HG03354 (cell line): ENCODE data around the gene TLR1.
"Not testable (repeated sequence)": the region's sequence is repeated elsewhere in the genome, so short reads cannot be mapped to it uniquely, and the experiment has no call there.

ENCODE experiments used
- ATAC-seq: cut with Tn5 transposase; IDR thresholded peaks from one replicate; pipeline ENCODE4 v1.9.1; 2021; ENCODE audit warnings: mild to moderate bottlenecking; ENCODE audit not compliant: unreplicated experiment, poor library complexity, severe bottlenecking

Gene TLR1

DNA sequence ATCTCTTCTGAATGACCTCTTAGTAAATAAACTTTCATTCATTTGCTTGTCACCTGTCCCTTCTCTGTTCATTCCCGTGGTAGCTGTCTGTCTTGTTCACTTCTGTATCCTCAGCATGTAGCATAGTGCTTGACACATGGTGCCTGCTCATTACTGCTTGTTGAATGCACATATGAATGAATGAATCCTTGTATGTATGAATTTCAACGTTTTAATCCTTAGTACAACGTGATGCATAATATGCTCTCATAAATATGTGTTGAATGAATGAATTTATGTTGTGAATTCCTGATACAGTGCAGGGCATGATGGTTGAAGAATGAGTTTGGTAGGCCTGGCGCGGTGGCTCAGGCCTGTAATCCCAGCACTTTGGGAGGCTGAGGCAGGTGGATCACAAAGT is 24.8 kb downstream of the TLR1 start:
- ATAC-seq, result no peak

DNA sequence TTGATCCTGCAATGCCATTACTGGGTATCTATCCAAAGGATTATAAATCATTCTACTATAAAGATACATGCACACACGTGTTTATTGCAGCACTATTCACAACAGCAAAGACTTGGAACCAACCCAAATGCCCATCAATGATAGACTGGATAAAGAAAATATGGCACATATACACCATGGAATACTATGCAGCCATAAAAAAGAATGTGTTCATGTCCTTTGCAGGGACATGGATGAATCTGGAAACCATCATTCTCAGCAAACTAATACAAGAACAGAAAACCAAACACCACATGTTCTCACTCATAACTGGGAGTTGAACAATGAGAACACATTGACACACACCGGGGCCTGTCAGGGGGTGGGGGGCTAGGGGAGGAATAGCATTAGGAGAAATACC is 26.7 kb downstream of the TLR1 start:
- ATAC-seq, result not testable (repeated sequence)

DNA sequence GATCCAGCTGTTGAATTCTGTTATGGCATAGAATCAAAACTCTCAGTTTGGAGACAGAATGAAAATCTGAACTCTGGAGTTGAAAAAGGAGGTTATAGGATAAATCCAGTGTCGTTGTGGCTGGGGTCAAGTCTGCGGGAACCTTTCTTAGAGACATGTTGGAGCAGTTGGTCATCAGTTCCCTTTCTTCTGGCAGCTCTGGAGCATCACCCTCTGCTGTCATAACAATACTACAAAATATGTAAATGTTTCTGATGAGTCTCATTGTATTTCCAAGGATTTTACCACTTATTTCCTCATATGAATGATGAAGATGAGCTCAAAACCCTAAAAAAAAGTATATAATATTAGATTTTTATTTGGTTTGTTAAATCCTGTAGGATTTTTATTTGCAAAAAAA is 29.3 kb downstream of the TLR1 start:
- ATAC-seq, result no peak

DNA sequence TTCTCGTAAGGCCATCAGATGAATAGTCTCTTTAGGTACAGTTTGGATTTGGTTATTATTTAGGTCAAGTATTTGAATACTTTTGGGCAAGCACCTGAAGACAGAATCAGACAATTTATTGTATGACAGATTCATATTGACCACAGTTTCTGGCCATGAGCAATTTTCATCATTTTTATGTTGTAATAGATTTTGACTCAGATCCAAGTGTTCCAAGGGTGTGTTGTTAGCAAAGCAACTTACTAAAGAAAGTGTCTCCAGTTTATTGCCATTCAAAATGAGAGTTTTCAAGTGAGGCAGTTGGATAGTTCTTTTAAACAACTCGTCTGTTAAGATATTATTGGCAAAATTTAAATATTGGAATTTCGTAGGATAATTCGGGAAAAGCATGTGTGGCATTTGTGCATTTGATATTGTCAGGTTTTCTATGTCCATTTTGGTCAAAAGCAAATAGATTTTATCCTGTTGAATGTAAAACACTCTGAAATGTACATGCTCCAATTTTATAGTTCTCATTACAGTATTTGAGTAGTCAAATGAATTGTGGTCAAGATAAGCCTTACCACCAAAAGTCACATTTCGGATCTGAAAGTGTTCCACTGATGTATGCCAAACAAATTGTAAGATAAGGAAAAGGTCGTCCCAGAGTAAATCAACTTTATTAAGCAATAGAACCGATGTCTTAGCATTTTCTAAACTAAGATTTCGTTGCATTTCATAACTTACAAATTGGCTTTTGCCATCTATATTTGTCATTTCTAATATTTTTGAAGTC is 30.2 kb downstream of the TLR1 start:
- no peak for ATAC-seq

DNA sequence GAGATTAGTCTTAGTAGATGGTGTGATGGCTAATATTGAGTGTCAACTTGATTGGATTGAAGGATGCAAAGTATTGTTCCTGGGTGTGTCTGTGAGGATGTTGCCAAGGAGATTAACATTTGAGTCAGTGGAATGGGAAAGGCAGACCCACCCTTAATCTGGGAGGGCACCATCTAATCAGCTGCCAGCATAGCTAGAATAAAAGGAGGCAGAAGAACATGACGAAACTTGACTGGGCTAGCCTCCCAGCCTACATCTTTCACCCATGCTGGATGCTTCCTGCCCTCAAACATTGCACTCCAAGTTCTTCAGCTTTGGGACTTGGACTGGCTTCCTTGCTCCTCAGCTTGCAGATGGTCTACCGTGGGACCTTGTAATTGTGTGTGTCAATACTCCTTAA is 34.3 kb downstream of the TLR1 start:
- not testable (repeated sequence) for ATAC-seq

DNA sequence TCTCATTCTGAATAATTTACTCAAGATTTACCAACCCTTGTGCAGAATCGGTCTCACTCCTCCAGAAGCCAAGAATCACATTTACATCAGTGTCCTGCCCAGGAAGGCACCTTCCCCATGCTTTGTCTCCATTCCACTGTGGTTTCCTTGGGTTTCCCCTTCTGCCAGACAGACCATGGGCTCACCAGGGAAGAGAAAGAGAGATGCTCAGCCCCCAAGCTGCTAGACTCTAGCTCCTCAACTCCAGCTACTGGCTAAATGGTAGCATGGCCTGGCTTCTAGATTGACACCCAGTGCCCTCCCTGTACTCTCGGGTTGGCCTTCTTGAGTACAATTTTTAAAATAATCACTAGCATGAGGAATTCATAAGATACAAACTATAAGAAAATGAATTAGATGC is 34.7 kb downstream of the TLR1 start:
- ATAC-seq, result no peak

DNA sequence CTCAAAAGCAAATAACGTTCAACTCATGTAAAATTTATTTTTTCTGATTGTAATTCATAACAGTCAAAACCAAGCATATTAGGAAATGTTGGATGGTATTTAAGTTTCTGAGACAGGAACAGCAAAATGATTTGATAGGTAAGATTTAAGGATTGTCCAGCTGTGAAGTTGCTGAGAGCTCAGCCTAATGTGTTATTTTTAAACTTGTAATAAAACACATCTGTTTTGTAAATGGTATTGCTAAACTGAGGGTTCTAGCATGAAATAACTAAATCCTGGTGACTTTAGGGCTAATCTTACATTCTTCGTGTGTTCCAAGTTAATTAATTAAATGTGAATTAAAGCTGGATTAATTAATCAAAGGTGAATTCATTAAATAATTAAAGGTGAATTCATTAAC is 35.1 kb downstream of the TLR1 start:
- peak; percentile 18 for ATAC-seq

DNA sequence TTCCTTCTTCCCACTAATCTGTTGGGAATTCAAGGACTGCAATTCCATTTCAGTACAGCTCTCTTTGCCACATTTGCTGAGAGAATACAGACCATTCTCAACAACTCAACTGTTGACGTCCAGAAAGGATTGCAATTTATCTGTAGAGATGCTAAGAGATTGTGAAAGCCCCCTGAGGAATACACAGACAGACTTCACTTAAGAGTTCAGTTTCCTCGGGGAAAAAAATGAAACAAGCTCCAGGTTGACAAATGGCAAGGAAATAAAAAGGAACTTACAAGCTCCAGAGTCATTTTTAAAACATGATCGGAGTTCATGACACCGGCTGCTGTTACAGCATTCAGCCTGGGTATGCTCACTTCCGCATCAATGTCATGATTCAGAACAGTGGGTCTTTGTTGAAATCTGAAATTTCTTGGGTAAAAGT is 35.6 kb downstream of the TLR1 start:
- ATAC-seq, result peak; percentile 59

DNA sequence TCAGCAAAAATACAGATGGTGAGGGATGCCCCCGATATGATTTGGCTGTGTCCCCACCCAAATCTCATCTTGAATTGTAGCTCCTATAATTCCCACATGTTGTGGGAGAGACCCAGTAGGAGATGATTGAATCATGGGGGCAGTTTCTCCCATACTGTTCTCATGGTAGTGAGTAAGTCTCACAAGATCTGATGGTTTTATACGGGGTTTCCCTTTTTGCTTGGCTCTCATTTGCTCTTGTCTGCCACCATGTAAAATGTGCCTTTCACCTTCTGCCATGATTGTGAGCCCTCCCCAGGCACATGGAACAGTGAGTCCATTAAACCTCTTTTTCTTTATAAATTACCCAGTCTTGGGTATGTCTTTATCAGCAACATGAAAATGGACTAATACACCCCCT is 37.7 kb downstream of the TLR1 start:
- not testable (repeated sequence) for ATAC-seq

DNA sequence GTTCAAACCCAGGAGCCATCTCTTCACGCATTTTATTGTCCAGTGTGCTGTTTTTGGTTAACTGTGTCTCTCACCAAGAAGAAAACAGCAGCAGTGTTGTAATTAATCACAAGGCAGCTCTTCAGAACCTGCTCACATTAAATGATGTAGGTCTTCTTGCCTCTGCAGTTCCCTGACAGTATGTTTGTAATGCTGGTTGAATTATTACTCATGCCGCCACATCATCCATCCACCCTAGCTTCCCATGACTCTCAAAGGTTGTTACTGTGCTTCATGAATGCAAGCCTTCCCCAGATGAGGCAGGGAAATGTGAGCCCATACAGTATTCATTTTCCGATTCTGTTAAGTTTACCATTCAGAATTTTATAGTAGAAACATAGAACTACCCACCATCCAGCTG is 39.2 kb downstream of the TLR1 start:
- no peak for ATAC-seq

DNA sequence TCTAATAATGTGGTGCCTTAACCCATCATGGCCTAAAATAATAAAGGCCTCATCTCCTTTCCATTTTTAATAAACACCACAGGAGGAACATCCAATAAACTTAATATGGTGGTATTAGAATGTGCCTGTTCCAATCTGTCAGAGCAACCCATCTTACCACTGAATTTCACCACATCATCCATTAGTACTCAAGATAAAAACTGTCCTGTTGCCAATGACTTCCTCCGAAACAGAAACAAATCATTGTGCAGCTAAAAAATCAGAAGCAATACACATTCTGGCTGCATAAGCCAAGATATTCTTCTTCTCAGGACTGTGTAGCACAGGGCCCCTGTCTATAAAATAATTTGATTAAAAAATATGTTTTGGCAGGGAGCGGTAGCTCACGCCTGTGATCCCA is 40.3 kb downstream of the TLR1 start:
- ATAC-seq, result no peak

DNA sequence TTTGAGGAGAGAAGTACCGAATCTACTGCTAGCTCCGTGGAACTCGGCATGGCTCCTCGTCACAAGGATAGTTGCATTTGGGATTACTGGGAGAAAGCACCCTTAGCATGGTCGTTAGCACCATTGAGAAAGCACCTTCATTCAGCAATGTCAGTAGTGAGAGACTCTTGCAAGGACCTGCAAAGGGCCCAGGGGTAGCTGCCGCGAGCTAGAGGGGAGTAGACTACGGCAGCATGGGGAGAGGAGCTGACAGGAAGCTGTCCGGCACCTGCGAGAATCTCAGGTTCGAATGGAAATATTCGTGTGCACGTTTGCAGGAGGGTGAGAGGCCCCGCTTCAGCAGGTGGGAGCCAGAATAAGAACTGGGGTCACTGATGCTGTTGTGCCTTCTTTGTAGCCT is 42.0 kb downstream of the TLR1 start:
- peak; percentile 49 for ATAC-seq

DNA sequence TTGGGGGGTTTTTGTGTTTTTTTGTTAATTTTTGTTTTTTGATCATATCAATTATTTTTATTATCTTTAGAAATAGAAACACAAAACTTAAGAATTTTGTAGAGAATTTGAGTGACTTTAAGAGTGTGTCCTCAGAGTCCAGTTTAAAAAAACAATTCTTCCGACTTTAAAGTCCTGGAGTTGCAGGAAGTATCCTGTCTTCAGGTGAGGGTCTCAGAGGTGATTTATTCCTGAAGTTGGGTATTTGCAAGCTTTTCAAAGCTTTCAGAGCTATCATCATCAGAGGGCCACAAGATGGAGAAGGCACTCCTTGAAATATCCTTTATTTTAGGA is 44.8 kb downstream of the TLR1 start:
- no peak for ATAC-seq

DNA sequence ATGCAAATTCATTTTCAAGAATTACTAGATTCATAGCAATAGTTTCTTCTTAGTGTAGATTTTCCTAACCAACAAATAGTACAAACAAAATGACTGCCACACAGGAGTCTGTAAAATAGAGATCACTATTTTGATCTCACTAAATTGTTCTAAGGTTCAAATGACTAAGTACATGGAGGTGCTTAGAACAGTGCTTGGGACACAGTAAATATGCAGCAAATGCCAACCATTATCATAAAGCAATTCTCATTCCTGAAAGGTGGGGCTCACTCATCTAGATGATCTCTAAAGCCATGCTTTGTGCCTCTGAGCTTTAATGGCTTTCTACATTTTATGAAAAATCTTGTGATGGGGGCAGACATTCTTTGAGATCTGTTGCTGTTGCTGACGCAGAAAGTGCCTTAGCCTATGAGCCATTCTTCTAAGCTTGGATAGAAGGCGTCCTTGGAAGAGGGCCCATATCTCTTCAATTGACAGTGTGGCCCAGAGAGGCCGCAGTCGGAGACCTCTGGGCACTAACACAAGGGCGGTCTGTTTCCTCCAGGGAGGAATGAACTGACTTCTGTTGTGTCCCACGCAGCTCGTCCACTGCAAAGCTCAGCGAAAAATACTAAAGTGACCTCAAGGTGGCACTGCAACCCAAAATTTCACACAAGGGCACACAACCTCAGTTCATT is 45.3 kb downstream of the TLR1 start:
- no peak for ATAC-seq

DNA sequence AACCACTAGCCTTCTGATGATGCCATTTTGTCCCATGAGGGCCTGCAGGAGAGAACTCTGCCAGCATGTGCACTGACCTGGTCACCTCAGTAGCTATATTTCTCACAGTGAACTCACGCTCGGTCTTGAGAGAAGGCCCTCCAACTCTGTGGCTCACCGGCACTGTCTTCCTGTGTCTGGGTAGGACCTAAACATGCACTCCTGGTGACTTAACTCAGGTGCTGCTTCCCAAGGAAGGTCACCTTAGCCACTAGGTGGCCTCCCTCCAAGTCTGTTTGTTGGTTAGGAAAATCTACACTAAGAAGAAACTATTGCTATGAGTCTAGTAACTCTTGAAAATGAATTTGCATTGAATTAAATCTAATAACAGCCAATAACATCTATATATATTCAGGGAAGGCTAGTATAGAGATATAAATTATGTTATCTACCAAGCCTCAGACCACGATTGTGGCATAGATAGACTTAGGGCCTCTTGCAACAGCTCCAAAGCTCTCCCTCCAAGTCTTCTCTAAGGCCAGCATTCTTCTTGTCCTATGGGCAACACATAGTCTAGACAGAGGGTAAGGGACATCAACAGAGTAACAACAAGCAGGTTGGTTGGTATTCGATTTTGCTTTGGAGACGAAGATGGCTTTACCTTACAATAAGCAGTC is 46.5 kb downstream of the TLR1 start:
- no peak for ATAC-seq

DNA sequence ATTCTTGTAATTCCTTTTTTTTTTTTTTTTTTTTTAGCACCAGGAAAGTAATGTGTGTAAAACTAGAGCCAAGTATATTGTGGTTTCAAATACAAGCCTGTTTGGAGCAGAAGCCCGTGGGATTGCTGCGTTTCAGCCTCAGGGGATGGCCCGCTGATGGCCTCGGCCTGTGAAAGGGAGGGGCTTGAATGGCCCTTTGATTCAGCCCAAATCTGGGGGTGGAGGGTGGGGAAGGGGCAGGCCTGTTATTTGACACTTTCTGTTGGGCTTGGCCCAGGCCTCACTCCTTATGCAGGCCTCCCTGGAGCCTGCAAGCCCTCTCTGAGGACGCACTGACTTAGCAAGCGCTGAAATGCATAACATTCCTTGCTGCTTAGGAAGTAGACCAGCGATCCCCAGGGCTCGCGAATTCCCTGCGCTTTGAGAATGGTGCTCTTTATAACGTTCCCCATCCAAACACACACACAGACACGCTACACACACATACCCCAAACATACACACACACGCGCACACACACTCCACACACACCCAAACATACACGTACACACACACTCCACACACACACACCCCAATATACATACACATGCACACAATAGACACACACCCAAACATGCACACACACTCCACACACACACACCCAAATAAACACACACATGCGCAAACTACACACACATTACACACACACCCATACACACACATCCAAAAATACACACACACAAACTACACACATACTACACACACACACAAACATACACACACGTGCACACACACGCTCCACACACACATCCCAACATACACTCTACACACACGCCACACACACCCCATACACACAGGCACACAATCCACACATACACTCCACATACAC is 51.4 kb downstream of the TLR1 start:
- ATAC-seq, result no peak

DNA sequence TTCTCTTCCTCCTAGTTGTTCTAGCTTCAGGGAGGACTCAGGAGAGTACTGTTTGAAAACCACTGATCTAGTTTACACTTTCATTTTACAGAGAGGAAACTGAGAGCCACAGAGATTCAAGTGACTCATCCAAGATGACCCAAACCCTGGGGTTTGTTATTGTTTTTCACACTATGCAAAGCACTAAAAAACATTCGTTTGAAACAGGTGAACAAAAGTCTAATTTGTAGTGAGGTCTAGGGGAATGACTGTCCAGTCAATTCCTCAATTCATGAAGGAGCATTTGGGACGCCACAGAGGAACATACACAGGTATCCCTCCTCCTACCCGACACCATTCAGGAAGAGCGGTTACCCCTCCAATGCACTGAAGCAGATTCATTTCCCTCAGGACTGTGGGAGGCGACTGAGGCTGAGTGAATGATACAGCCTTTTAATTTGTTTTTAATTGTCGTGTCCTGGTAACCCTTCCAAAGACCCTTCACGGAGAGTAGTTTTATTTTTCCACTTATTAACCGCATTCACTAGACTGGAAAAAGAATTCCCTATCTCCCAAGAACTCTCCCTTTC is 52.1 kb downstream of the TLR1 start:
- ATAC-seq, result peak; percentile 94

DNA sequence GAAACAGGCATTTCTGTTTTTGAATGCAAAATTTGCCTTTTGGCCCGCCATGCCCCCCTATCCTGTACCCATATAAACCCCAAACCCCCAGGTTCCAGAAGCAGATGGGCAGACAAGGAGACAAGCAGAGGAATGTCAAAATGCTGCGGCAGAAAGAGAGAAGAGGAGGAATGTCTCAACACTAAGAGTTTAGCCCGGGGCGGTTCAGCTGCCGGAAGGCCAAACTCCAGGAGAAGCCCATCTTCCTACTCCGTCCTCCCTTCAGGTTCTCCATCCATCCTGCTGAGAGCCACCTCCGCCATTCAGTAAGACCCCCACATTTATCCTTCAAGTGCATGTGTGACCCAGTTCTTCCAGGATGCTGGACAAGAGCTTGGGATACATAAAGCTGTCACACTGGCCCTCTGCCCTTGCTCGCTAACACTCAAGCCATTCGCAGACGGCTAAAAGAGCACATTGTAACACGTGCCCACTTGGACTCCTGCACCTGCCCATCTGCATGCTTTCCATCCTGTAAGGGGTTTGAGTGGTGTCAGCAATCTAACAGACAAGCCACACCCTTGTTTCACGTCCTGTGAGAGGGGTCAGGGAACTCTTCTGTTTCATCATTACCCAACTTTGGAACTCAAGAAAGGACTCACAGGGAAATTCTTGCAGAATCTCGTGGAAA is 53.1 kb downstream of the TLR1 start:
- ATAC-seq, result no peak

DNA sequence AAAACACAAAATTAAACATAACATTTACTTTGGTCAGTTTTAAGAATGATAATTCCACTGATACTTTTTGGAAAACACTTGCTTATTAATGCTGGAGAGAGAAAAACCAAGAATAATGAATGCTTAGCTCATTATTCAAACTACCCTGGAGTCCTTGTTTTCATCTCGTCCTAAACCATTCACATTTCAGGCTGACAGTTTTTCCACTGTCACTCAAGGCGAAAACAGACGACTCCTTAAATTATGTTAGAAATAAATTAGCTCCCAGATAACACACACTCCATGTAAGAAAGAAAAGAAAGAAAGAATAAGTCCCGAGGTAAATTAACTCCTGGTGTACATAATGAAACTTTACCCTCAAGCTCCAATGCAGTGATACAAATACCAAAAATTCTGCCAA is 55.3 kb downstream of the TLR1 start:
- ATAC-seq, result no peak
